Bronchial epithelial cell (primary cell): ENCODE results near the gene PHETA1. TPM values are rescaled to one million over a fixed set of nuclear protein-coding genes. Genes with fewer than 3 reads are reported as not detected.
"Not testable (repeated sequence)": the region's sequence is repeated elsewhere in the genome, so short reads cannot be mapped to it uniquely, and the experiment has no call there.

Source experiments
- DNase-seq: peaks from one replicate; pipeline ENCODE4 v3.0.0-alpha.2; 2010; ENCODE audit warnings: low read depth
- FAIRE-seq: peaks from 2 replicates; lab custom pipeline; 2011; peaks lifted over from hg19 to GRCh38; lab: Jason Lieb, UNC
- H3K27me3 ChIP-seq: 2 replicates; pipeline ENCODE4 v1.5.1; 2011; ENCODE audit warnings: low read length; ENCODE audit not compliant: control insufficient read depth, insufficient read depth
- H3K36me3 ChIP-seq: 2 replicates; pipeline ENCODE4 v1.5.1; 2011; ENCODE audit warnings: low read length; ENCODE audit not compliant: control insufficient read depth, insufficient read depth
- H3K4me3 ChIP-seq: 2 replicates; pipeline ENCODE4 v1.5.1; 2011; ENCODE audit warnings: mild to moderate bottlenecking, low read depth, low read length, control low read depth
- CTCF ChIP-seq: IDR thresholded peaks from 2 replicates; pipeline ENCODE4 v1.5.1; 2011; ENCODE audit warnings: mild to moderate bottlenecking, moderate library complexity, low read length, control low read depth, inconsistent platforms; ENCODE audit not compliant: insufficient read depth, severe bottlenecking
- total RNA-seq: library from RNA; depleted of rRNA; stranded (reverse); fragments of >200 nt; gene quantifications from 2 replicates; pipeline ENCODE4 v1.2.1, GENCODE V29; 2014

The PHETA1 gene
- total RNA-seq, 1 donor from 2014 or later = 4.5 TPM

- FAIRE-seq = no peak
- TF ChIP-seq CTCF = no peak
Observed at GRCh38 chr12:111401167-111401605, 32.3 kb upstream of the PHETA1 start.

DNA sequence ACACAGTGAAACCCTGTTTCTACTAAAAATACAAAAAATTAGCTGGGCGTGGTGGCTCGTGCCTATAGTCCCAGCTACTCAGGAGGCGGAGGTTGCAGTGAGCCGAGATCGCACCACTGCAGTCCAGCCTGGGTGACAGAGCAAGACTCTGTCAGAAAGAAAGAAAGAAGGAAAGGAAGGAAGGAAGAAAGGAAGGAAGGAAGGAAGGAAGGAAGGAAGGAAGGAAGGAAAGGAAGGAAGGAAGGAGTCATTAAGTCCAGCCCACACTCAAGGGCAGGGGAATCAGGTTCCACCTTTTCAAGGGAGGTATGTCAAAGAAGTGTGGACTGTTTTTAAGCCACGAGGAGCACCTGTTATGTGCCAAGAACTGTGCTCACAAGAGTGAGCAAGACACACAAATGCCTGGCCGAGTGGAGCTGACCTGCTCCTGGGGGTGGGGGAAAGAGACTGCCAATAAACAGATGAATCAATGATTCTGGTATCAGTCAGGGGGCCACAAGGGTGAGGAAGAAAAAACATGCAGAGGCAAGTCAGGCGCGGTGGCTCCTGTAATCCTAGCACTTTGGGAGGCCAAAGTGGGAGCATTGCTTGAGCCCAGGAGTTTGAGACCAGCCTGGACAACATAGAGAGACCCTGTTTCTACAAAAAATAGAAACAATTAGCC lies 31.0 kb upstream of the PHETA1 start:
- FAIRE-seq, H3K36me3 ChIP-seq, H3K4me3 ChIP-seq, H3K27me3 ChIP-seq, DNase-seq: not testable (repeated sequence)

More at GRCh38 chr12:111401167-111401605, 32.3 kb upstream of the PHETA1 start:
- Histone ChIP-seq H3K4me3 (no peak overlapping the region), H3K27me3 (no peaks in the 10 kb centered on the region), H3K36me3 (no peaks in the 10 kb centered on the region)
- no peak for DNase-seq

DNA sequence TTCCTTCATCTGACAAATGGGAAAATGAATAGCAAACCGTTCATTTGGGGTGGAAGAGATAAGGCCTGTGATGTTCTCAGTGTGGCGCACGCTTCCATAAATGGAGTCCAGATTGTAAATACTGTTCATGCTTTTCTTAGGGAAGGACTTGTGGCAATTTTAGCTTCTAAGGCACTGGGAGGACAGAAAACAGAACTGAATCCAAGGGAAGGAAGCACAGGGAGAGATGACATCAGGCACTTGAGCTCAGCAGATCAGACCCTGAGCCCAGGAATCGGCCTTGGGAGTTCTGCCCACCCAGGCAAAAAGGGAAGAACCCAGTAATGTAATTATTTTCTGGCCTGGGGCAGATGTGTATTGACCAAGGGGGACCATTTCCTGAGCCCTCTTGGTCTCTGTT lies 29.6 kb upstream of the PHETA1 start:
- Histone ChIP-seq H3K36me3 (no peaks in the 10 kb centered on the region), H3K27me3 (no peaks in the 10 kb centered on the region), H3K4me3 (no peak overlapping the region)
- no peak for DNase-seq
- TF ChIP-seq CTCF = no peak
- FAIRE-seq = no peak

GRCh38 chr12:111396726-111397445 lies 28.0 kb upstream of the PHETA1 start:
- Histone ChIP-seq H3K4me3 (peak overlapping the region; percentile 13), H3K27me3 (peaks cover 3% of the 10 kb centered on the region), H3K36me3 (no peaks in the 10 kb centered on the region)
- peak; percentile 75 for DNase-seq
- no peak for FAIRE-seq
- peak; percentile 100 for TF ChIP-seq CTCF

GRCh38 chr12:111396271-111396670 lies 27.4 kb upstream of the PHETA1 start:
- FAIRE-seq, H3K4me3 ChIP-seq, DNase-seq, H3K36me3 ChIP-seq, H3K27me3 ChIP-seq: not testable (repeated sequence)

DNA sequence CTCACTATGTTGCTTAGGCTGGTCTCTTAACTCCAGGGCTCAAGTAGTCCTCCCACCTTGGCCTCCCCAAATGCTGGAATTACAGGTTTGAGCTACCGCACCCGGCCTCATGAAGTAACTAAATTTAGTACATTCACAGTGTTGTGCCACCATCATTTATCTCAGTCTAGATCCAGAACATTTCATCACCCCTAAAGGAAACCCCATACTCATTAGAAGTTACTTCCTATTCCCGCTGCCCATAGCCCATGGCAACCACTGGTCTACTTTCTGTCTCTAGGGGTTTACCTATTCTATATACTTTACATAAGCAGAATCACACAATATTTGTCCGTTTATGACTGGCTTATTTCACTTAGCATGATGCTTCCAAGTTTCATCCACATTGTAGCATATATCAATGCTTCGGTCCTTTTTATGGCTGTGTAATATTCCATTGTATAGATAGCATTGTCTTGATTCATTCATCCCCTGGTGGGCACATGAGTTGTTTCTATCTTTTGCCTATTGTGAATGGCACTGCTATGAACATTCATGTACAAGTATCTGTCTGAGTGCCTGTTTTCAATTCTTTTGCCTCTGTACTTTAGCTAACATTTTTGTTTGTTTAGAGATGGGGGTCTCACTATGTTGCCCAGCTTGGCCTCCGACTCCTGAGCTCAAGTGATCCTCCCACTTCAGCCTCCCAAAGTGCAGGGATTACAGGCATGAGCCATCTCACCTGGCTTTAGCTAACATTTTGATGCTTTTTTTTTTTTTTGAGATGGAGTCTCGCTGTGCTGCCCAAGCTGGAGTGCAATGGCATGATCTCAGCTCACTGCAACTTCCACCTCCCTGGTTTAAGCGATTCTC lies 26.7 kb upstream of the PHETA1 start:
- Histone ChIP-seq H3K27me3 (peaks cover 3% of the 10 kb centered on the region), H3K36me3 (no peaks in the 10 kb centered on the region), H3K4me3 (no peak overlapping the region)
- TF ChIP-seq CTCF = no peak
- DNase-seq (no peak), FAIRE-seq (no peak)
